GM19395 (cell line): ENCODE data around the gene EBF4.
"Not testable (repeated sequence)": the region's sequence is repeated elsewhere in the genome, so short reads cannot be mapped to it uniquely, and the experiment has no call there.

Source experiments
- ATAC-seq: cut with Tn5 transposase; IDR thresholded peaks from one replicate; pipeline ENCODE4 v1.9.1; 2021; ENCODE audit warnings: mild to moderate bottlenecking, moderate library complexity; ENCODE audit not compliant: unreplicated experiment

EBF4 gene

DNA sequence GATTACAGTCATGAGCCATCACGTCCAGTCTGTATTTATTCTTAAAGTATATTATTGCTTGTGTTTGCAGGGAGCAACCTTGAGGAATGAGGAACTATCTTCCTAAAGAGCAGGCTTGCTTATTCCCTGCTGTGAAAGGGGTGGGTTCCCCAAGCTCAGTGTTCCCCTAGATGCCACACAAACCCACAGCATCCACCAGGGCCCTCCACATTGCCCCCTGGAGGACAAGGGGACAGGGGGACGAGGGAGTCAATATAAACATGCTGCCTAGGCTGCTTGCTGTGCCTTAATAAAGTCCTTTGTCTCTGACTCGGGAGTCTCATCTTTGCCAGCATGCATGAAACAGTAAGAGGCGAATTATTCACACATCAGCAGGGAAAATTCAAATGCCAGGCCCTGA is 20.6 kb upstream of the EBF4 start:
- ATAC-seq, result no peak

DNA sequence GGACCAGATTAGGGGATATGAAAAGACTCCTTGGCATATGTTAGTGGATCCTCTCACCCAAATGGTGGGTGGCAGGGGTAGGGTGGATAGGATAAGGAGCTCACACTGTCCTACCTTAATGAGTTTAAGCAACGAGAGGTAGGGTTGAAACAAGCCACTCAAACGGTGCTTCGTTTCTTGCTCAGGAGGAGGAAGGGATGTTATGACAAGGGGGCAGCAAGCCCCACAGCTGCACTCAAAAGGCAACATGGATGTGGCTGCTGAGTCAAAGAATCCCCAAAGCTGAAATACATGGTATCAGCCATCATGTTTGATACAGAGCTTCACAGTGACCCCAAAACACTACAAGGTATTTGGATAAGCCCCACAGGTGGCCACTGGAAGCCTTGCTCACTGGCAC is 20.1 kb upstream of the EBF4 start:
- ATAC-seq, result no peak

DNA sequence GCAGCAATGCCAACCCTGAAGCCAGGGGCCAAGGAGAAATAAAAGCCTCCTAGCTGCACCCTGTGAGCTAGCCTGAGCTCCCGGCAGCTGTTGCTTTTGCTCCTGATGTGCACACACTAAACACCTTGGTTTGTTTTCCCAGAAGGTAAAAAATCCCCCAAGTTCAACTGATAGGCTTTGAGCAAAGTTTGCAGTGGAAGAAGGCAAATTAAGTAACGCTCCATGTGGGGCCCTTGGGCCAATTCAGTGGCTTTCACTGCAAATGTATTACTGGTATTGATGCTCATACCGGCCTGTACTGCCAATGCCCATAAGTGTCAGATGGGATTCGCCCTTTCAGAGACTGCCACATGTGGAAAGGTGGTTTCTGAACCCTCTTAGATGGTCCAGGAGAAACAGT is 19.1 kb upstream of the EBF4 start:
- ATAC-seq, result no peak

DNA sequence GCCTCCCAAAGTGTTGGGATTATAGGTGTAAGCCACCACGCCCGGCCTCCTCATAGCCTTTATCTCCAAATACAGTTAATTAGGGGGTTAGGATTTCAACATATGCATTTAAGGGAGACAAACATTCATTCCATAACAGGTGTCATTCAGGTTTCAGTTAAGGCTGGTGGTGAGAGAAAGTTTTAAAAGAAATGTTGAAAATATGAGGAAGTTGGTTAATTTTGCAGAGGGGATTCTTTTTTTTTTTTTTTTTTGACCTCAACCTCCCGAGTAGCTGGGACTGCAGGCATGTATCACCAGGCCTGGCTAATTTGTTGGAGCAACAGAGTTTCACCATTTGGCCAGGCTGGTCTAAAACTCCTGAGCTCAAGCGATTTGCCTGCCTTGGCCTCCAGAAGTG is 12.5 kb upstream of the EBF4 start:
- no peak for ATAC-seq

DNA sequence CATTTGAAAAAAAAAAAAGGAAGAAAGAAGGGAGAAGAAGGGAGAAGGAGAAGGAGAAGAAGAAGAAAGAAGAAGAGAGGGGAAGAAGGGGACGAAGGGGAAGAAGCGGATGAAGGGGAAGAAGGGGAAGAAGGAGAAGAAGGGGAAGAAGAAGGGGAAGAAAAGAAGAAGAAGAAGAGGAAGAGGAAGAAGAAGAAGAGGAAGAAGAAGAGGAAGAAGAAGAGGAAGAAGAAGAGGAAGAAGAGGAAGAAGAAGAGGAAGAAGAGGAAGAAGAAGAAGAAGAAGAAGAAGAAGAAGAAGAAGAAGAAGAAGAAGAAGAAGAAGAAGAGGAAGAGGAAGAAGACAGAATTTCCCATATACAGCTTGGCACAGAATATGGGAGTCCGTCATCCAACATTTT is 10.5 kb upstream of the EBF4 start:
- ATAC-seq, result not testable (repeated sequence)

DNA sequence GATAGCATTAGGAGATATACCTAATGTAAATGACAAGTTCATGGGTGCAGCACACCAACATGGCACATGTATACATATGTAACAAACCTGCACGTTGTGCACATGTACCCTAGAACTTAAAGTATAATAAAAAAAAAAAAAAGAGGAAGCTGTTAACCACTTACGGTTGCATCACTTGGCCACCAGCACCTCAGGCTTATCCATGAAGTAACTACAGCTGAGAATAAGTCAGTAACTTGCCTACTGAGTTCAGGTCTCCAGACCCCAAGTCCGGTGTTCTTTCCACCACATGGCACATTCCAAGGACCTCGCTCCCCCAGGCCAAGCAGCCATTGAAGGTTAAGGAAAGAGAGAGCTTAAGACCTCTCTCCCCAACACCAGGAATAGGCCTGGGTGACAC is 7.8 kb upstream of the EBF4 start:
- ATAC-seq, result not testable (repeated sequence)

DNA sequence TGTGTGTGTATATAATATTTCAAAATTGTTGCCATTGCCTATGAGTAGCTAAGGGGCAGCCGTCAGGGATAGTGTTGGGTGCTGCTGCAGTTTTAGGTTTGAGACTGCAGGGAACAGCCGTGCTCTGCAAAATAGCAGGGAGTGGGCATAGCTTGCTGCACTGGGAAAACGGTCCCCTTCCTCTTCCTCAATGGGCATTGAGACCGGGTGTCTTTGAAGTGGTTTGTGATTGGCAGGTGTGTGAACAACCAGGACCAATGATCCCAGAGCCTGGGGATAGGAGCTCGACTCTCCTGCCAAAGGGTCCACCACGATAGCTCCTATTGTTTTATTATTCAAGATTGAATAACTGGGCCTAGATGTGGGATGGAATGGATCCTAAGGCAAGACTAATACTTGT is 5.1 kb upstream of the EBF4 start:
- no peak for ATAC-seq

DNA sequence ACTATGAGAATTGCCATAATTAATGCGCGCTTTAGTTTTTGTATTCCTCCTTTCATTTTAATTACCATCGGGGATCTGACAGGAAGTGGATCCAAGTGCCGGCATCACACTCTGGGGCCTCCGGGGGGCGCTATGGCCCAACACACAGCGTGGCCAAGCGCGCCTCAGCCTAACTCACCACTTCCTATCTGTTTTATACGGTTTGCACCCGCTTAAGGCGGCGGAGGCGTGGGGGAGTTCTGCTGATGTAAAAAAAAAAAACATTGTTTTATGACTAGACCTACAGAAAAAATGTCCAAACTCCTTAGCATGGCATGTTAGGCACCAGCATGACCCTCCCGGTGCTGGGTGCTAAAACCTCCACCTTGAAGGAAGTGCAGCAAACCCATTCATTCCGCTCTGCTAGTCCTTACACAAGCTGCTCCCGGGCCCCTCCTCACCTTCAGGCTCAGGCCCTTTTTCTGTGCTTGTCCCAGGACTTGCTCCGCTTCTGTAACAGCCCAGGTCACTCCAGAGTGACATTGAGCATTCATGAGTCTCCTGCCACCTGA is 4.5 kb upstream of the EBF4 start:
- ATAC-seq, result no peak

DNA sequence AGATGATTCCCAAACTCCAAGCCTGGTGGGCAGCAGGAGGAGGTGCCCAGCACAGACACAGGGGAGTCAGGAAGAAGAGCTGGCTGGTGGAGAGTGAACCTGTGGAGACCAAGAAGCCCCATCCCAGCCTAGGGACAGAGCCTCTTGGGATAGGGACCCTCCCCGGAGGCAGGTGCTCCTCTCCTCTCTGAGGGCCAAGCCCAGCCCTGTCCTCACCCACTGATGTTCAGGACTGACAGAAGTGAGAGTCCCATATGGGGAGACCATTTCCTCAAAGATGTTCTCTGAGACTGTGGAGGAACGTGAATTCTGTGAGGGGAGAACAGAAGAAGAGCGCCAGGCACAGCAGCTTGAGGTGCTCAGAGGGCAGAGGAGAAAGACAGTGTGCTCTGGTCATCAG is 2.4 kb upstream of the EBF4 start:
- ATAC-seq, result no peak

DNA sequence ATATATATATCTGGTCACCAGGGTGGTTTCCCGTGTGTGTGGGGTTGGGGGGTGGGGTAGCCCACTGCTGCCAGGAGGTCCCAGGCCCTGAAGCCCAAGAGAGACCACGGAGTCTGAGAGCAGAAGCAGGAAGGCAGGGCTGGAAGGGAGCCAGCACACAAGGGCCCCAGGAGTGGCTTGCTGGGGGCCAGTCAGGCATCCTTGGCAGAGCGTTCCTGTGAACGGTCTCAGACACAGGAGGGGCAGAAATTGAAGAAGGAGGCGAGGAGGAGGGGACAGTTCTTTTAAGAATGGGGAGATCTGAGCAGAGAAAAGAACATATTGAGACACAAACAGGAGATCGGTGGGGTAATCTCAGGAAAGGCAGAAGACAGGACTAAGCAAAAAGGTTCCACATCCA is 1.9 kb upstream of the EBF4 start:
- no peak for ATAC-seq

DNA sequence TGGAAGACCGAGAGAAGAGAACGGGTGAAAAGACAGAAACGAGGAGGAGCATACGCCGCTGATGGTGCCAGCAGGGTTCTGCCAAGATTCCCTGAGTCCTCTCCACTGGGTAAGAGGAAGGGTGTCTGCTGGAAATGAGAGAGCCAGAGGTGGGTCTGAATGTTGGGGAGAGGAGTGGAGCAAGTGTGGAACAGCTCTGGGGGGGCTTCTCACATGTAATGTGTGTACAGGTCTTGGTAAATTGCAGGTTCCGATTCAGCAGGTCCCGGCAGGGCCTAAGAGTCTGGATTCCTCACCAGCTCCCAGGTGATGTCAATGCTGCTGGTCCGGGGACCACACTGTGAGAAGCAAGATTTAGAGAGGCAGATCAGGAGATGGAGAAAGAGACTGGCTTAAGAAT is 1.5 kb upstream of the EBF4 start:
- no peak for ATAC-seq

DNA sequence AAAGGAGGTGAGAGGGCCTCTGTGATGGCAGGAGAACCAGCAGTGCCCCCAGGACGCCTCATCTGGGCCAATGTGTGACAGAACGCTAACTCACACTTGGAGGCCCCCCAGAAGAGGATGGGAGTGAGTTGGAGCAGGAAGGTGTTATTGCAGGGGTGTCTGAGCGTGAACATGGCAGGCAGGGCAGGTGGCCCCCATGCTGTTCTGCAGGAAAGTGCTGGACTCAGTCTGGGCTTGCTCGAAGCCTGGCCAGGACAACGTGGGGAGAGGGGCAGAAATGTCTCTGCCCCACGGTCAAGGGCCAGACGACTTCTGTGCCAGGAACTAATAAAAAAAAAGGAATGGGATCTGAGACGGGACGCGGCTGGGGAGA is 931 bp upstream of the EBF4 start:
- no peak for ATAC-seq

DNA sequence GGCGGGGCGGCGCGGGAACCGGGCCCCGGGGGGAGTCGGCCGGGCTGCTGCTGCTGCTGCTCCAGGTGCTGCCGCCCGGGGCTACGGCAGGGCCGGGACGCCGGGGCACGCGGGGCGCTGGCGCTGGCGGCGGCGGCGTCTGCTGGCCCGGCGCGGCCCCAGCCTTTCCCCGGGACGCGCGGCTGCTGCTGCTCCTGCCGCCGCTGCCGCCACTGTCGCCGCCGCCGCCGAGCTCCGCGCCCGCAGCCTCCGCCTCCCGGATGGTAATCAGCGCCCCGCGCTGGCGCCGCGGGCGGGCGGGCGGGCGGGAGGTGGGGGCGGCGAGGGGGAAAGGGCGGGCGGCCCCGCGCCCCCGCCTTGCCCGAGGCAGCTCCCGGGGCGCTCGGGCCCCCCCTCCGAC is 306 bp downstream of the EBF4 start:
- ATAC-seq, result no peak

DNA sequence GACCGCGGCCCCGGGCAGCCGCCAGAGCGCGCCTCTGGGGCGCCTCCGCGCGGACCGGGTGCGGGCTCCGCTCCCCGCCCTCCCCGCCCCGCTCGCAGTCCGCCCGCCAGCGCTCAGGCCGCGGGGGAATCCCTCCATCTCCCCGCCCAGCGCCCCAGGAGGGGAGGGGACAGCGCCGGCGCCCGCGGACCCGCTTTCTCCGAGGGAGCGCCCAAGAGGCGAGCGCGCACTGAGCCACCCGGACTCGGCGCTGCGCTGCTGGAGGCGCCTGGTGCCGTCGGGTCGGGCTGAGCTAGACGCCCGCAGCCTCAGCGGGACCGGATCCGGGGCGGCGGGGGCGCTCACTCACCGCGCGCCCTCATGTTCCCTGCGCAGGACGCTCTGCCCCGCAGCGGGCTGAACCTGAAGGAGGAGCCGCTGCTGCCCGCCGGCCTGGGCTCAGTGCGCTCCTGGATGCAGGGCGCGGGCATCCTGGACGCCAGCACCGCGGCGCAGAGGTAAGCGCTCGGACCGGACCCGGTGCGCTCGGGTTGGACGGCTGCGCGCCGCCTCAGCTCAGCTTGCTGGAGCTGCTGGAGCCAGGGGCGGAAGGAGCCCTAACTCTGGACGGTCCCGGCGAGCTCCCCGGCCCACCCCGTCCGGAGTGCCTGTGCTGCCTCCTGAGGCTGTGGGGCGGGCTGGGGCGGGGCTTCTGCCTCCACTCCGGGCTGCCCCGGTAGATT is 867 bp downstream of the EBF4 start:
- ATAC-seq, result no peak

DNA sequence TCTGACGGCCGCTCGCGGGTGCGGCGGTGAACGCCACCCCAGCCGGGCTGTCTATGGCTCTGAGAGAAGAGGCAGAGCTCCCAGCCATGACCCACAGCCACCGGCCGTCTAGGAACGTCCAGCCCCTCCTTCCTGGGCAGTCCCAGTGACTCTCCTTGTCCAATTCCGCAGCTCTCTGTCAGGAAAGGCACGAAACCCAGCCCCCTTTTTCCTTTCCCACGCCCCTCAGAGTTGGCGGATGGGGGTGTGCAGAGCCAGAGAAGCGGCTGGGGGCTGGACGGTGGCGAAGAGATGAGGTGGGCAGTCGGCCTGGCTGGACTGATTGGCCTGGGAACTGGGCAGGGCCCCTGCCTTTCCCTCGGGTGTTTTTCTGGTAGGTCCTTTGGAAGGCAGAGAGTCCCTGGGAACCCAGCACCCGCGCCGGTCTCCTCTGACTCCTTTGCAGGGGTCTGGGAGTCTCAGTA is 1.5 kb downstream of the EBF4 start:
- ATAC-seq, result no peak

DNA sequence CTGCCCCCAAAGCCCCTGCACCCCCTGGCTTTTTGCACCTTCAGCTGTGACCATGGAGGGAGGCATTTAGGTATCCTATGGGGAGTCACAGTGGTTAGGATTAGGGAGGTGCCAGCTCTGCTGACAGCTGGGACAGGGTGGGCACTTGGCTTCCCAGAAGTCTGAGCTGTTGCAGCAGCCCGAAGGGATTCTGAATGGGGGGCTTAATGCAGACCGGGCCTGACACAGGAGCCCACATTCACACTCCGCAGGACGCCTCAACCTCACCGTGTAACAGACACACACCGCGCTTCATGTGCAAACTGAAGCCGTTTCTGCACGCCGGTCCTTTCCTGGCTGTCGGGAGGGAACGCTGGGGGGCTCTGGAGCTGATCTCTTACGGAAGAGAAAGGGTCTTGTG is 1.9 kb downstream of the EBF4 start:
- ATAC-seq, result no peak

DNA sequence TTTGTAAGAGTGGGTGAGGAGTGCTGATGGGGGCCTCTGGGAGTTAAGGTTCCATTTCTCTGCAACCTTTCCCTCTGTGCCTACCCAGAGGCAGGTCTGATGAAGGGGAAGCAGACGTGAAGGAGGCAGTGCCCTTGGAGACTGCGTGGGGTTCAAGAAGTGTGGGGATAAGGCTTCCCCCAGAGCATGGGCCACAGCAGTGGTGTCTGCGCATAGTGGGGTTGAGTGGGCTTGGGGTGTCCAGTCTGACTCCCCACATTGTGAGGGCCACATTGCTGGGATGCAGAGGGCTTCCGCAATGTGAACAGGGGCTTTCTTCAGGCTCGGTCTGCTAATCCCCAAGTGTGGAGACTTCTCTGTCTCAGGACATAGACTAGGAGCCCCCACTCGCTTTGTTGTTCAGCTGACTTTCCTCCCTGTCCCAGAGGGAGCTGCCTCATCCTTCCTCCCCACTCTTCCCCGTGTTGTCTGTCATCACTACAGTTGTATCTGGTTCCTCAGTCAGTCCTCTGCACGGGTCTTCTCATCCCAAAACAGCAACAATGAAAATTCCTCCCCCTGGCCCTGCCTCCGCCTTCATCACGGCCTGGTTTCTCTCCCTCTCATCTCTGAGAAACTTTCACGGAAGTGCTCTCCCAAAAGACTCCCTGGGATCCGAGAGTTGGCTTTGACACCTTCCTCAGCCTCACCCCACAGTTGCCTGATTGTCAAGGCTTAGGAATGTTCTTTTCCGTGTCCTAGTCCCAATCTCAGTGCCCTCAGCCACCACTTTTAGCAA is 2.8 kb downstream of the EBF4 start:
- ATAC-seq, result no peak

DNA sequence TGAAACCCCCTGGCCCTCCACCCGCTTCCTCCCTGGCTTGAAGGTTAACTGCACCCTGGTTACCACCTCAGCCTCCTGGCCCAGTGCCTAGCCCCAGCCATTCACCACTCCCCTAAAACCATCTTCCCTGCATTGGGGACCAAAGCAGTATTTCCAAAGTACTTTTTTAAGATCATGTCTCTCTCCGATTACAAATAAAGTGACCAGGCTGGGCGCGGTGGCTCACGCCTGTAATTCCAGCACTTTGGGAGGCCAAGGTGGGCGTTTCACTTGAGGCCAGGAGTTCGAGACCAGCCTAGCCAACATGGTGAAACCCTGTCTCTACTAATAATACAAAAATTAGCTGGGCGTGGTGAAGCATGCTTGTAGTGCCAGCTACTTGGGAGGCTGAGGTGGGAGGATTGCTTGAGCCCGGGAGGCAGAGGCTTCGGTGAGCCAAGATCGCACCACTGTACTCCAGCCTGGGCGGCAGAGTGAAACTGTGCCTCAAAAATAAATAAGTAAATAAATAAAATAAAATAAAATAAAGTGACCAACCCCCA is 3.5 kb downstream of the EBF4 start:
- ATAC-seq, result not testable (repeated sequence)

DNA sequence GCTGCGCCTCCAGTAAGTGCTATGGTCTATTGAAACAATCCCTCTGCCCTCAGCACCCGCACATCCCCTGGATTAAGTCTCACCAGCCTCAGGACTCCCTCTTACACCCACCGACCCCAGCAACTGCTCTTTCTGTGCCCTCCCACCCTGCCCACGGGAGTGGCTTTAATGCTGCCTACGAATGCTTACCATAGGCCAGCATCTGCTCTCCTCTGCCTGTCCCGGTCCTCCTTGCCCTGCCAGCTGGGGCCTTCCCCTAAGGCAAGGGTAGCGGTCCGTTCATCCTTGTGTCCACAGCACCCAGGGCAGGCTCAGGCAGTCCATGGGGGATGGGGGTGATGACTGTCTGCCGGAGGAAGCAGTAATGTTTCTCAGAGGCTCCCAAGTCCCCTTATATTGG is 4.1 kb downstream of the EBF4 start:
- ATAC-seq, result no peak

DNA sequence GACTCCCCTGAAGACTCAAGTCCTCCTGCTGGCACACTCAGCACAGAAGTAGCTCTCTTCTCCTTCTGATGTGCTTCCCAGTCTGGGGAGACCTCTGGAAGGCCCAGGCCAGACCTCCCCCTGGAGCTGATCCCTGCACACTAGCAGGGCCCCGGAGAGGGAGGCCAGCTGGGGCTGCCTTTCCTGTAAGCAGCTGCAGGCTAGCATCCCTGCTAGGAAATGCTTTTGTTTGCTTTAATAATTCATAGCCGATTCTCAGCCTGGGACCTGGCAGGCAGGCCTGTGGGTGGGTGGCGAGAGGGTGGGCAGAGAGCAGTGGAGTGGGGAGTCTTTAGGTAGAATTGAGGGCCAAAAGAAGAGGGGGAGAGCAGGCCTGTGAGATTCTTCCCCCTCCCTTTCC is 5.2 kb downstream of the EBF4 start:
- no peak for ATAC-seq

DNA sequence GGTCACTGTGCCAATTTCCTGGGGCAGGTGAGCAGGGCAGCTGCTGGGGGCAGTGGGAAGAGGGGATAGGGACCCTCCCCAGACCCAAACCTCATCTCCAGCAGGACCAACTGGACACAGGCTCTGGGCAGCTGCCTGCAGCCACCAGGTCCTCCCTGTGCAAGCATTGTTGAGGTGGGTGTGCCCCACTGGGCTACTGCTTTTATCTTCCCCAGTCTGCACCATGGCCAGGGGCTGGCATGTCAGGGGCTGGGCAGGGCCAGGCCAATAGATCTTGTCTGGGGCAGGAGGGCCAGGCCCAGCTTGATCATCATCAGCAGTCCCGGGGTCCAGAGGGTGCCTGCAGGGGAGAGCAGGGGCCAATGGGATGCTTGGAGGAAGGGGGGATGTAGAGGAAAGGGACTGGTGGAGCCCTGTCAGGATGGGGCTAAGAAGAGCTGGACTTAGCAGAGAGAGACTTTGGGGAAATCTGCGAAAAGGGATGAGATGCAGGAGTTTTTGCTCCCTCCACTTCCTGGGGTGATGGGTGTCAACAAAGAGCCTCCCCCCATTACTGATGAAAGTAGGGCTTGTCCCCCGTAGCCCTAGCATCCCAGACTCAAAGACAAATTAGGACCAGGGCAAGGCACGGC is 5.7 kb downstream of the EBF4 start:
- no peak for ATAC-seq

DNA sequence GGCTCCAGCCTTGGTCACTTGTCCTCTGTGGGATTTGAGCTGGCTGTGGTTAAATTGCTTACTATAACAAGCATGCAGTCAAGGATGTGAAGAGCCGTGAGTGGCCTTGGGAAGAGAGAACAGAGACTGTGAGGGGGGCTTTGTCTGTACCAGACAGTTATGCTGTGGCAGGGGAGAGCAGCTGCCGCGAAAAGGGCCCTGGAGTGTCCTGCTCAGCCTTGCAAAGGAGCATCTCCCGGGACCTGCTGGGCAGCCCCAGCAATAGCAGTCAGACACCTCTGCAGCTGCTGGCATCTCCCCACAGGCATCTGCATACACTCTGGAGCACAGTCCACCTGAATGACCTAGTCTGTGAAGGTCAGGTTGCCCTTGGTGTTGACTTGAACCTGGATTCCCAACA is 6.3 kb downstream of the EBF4 start:
- no peak for ATAC-seq
